ENCODE measurements around the gene LILRA5. TPM values are rescaled to one million over a fixed set of nuclear protein-coding genes. Genes with fewer than 3 reads are reported as not detected.
A peak's percentile ranks its signal among the peaks of the same experiment; 100 is the strongest.
"Not testable (repeated sequence)": the region's sequence is repeated elsewhere in the genome, so short reads cannot be mapped to it uniquely, and the experiment has no call there.

LILRA5 gene
- total RNA-seq, 6 donors from 2014 or later, result 3.1 to 34.9 (median 20.3) TPM

GRCh38 chr19:54282686-54283470, 30.1 kb downstream of the LILRA5 start:
- H3K4me1 ChIP-seq, result no peaks in the 10 kb centered on the region
- no peak overlapping the region for H3K4me3 ChIP-seq
- TF ChIP-seq POLR2A (IDR thresholded peaks at IDR 0.05) (no peak), CTCF (IDR thresholded peaks at IDR 0.05) (no peak), POLR2AphosphoS5 (IDR thresholded peaks at IDR 0.05) (no peak), EP300 (IDR thresholded peaks at IDR 0.05) (no peak)
- no peaks in the 10 kb centered on the region for H3K9me3 ChIP-seq
- DNase-seq (no peak), ATAC-seq (ENCODE audit: low FRiP score in 2 of 2) (peak in 1 of 2 donors; percentile 12)
- 29 to 36% methylated on average over 5 to 9 of the region's 9 CpGs for WGBS, 2 donors
- no peaks in the 10 kb centered on the region for H3K36me3 ChIP-seq
- H3K27ac ChIP-seq, result peak overlapping the region in 3 of 4 donors; percentile 27 to 69 (median 30)
- no peaks in the 10 kb centered on the region for H3K27me3 ChIP-seq

GRCh38 chr19:54281729-54282075, 31.3 kb downstream of the LILRA5 start:
- DNase-seq; ATAC-seq (ENCODE audit: low FRiP score in 2 of 2): not testable (repeated sequence)

GRCh38 chr19:54281007-54281728, 31.8 kb downstream of the LILRA5 start, which contains the start of gene LILRB2:
TSS of gene LILRB2 (minus strand) at chr19:54281110. CDS start at chr19:54280496, 614 bp downstream.
- no peak for TF ChIP-seq CTCF (IDR thresholded peaks at IDR 0.05)
- TF ChIP-seq POLR2A (IDR thresholded peaks at IDR 0.05), result no peak
- no peak for TF ChIP-seq POLR2AphosphoS5 (IDR thresholded peaks at IDR 0.05)
- no peak for TF ChIP-seq EP300 (IDR thresholded peaks at IDR 0.05)
- H3K9me3 ChIP-seq, result no peaks in the 10 kb centered on the region
- 69 to 70% methylated on average over 12 of the region's 12 CpGs for whole genome bisulfite sequencing, 2 donors
- ATAC-seq (ENCODE audit: low FRiP score in 2 of 2) (peak in 1 of 2 donors; percentile 63), DNase-seq (peak in 1 of 2 donors; percentile 43)
- no peaks in the 10 kb centered on the region for H3K27me3 ChIP-seq
- peak within 1 kb of the TSS in 3 of 4 donors; percentile 12 to 42 (median 30) for H3K4me3 ChIP-seq
- peak within 1 kb of the TSS; percentile 76 to 84 (median 81) for H3K27ac ChIP-seq
- H3K36me3 ChIP-seq, result no peaks in the 10 kb centered on the region
- H3K4me1 ChIP-seq, result no peaks in the 10 kb centered on the region

More at GRCh38 chr19:54281729-54282075, 31.3 kb downstream of the LILRA5 start:
- WGBS, 2 donors, result 84 to 86% methylated on average over 5 of the region's 5 CpGs
- not testable (repeated sequence) for H3K36me3 ChIP-seq, H3K27me3 ChIP-seq, H3K4me1 ChIP-seq, H3K9me3 ChIP-seq, H3K4me3 ChIP-seq
- H3K27ac ChIP-seq, result peak overlapping the region in 2 of 4 donors; percentile 84

GRCh38 chr19:54280441-54280840, 32.5 kb downstream of the LILRA5 start:
- H3K36me3 ChIP-seq, H3K4me1 ChIP-seq, H3K27me3 ChIP-seq, H3K9me3 ChIP-seq: not testable (repeated sequence)
- peak in 1 of 4 donors; percentile 22 for TF ChIP-seq POLR2A (IDR thresholded peaks at IDR 0.05)
- whole genome bisulfite sequencing, 2 donors, result 32 to 42% methylated on average over 4 to 8 of the region's 10 CpGs
- ATAC-seq (ENCODE audit: low FRiP score in 2 of 2), result peak; percentile 62 to 81
- DNase-seq, result peak in 1 of 2 donors; percentile 68
- Histone ChIP-seq H3K4me3 (peak overlapping the region in 3 of 4 donors; percentile 12 to 42 (median 30)), H3K27ac (peak overlapping the region; percentile 76 to 84 (median 81))

GRCh38 chr19:54280025-54280424, 32.9 kb downstream of the LILRA5 start:
- H3K27me3 ChIP-seq; H3K36me3 ChIP-seq; H3K4me1 ChIP-seq; DNase-seq; ATAC-seq (ENCODE audit: low FRiP score in 2 of 2); H3K9me3 ChIP-seq: not testable (repeated sequence)
- Histone ChIP-seq H3K4me3 (peak overlapping the region in 2 of 4 donors; percentile 12 to 42), H3K27ac (peak overlapping the region; percentile 76 to 84 (median 81))
- 25% methylated on average over 4 of the region's 4 CpGs; no CpG with 5 or more reads in 1 of the 2 donors for WGBS, 2 donors

GRCh38 chr19:54279406-54279962, 33.5 kb downstream of the LILRA5 start:
- H3K9me3 ChIP-seq, result no peaks in the 10 kb centered on the region
- no peak for TF ChIP-seq POLR2A (IDR thresholded peaks at IDR 0.05)
- no peak for TF ChIP-seq POLR2AphosphoS5 (IDR thresholded peaks at IDR 0.05)
- TF ChIP-seq EP300 (IDR thresholded peaks at IDR 0.05), result no peak
- no peak for TF ChIP-seq CTCF (IDR thresholded peaks at IDR 0.05)
- ATAC-seq (ENCODE audit: low FRiP score in 2 of 2), result no peak
- 79 to 85% methylated on average over 9 to 17 of the region's 18 CpGs for WGBS, 2 donors
- peak overlapping the region; percentile 76 to 84 (median 81) for H3K27ac ChIP-seq
- no peaks in the 10 kb centered on the region for H3K36me3 ChIP-seq
- H3K27me3 ChIP-seq, result no peaks in the 10 kb centered on the region
- H3K4me1 ChIP-seq, result no peaks in the 10 kb centered on the region
- DNase-seq, result no peak
- peak overlapping the region in 2 of 4 donors; percentile 12 to 42 for H3K4me3 ChIP-seq

GRCh38 chr19:54278571-54279195, 34.3 kb downstream of the LILRA5 start:
- H3K9me3 ChIP-seq; ATAC-seq (ENCODE audit: low FRiP score in 2 of 2); H3K27me3 ChIP-seq; H3K4me1 ChIP-seq; DNase-seq; H3K4me3 ChIP-seq; H3K27ac ChIP-seq; H3K36me3 ChIP-seq: not testable (repeated sequence)
- 75 to 83% methylated on average over 2 to 15 of the region's 15 CpGs for WGBS, 2 donors

GRCh38 chr19:54278056-54278455, 34.9 kb downstream of the LILRA5 start:
- H3K4me1 ChIP-seq; H3K4me3 ChIP-seq; ATAC-seq (ENCODE audit: low FRiP score in 2 of 2); H3K27ac ChIP-seq; H3K36me3 ChIP-seq; DNase-seq; H3K27me3 ChIP-seq; H3K9me3 ChIP-seq: not testable (repeated sequence)
- WGBS, 2 donors, result 73 to 75% methylated on average over 12 to 13 of the region's 13 CpGs
